GM03348 (cell line): ENCODE results near the gene EYA2.
A peak's percentile ranks its signal among the peaks of the same experiment; 100 is the strongest.
"Not testable (repeated sequence)": the region's sequence is repeated elsewhere in the genome, so short reads cannot be mapped to it uniquely, and the experiment has no call there.

Experiments
- DNase-seq: peaks from one replicate; pipeline ENCODE4 v3.0.0; 2012; ENCODE audit warnings: low spot score

EYA2 gene

GRCh38 chr20:46955601-46956556 is 61.2 kb downstream of the EYA2 start:
- no peak for DNase-seq

GRCh38 chr20:46959081-46959692 is 64.5 kb downstream of the EYA2 start:
- peak; percentile 83 for DNase-seq

DNA sequence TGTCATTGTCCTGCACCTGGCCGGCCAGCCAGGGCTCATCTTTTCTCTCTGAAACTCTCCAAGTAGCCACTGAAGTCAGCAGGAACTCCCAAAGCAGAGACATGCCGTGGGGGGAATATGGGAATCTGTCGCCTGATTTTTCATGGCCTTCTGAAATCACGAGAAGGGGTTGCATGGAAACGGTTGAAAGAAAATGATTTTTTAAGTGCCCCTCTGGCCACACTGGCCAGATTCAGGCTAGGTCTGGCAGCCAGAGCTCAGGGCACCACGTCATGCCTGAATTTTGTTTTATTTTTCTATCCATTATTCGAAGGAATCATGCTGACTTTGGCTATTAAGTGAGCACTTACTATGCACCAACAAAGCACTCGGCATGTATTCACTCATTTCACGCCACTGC is 65.2 kb downstream of the EYA2 start:
- no peak for DNase-seq

- DNase-seq: no peak
Observed at GRCh38 chr20:46960536-46960935, 65.9 kb downstream of the EYA2 start.

DNA sequence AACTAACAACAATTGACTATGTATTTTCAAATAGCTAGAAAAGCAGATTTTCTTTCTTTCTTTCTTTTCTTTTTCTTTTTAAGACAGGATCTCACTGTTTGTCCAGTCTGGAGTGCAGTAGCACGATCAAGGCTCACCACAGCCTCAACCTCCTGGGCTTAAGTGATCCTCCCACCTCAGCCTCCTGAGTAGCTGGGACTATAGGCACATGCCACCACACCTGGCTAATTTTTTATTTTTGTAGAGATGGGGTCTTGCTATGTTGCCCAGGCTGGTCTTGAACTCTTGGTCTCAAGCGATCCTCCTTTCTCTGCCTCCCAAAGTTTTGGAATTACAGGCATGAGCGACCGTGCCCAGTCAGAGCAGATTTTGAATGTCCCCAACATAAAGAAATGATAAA is 67.3 kb downstream of the EYA2 start:
- not testable (repeated sequence) for DNase-seq

DNA sequence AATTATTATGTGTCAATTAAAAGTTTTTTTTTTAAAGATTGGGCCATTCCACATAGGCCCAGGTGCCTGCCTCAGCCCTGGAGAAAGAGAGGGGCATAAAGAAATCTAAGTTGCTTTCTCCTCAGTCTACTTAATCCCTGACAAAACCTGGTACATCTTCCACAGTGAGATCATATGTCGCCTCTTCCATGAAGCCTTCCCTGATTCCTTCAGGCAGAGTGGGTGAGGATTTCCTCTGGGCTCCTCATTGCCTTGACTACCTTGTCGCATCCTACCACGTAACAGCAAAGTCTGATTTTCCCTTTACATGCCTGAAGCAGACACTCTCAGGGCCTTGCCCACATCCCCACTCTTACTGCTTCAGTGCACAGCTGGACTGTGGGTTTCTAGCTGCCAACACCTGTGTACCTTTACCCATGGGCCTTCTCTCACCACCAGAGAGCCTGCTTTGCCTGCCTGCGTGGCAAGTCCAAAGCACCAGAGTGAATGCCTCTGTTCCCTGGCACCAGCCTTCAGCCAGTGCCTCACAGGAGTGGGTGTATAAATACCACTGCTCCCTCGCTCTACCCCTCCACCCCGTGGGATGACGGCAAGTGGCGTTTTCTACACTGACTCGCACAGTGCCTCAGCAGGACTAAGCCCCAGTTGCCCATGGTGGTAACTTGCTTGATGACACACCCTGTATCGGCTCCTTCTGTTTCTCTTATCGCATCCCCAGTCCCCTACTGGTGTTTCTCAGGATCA is 68.0 kb downstream of the EYA2 start:
- DNase-seq: no peak

GRCh38 chr20:46963196-46963529 is 68.5 kb downstream of the EYA2 start:
- no peak for DNase-seq

DNA sequence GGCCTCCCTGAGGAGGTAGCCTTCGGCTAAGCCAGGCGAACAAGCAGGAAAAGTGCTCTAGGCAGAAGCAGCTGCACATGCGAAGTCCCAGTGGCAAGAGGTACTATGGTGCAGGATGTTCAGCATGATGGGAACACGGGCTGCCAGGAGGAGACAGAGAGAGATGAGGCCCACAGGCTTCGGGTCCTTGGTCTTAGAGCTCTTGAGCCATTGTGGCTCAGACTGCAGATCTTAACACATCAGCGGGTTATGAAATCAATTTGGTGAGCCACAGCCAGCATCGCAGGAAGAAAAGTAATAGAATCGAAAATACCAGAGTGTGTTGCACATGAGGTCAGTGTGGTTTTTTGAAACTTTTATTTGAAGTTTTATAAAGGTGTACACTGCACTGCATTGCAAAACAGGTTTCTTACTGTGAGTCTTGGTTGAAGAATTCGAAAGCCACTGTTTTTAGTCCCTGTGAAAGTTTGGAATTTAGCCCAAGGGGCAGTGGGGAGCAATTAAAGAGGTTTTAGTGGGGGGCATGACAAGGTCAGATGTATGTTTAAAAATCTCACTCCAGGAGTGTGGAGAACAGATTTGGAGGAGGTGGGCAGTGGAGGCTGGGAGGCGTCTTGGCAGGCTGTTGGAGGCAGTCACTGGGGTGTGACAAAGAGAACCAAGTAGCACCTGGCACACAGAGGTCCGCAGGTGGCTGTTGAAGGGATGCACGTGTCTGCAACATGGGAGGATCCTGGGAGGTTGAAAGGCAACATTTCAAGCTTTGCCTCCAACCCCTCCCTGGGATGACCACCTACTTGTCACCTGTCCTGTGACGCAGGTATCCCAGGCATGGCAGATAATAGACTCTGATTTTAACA is 69.3 kb downstream of the EYA2 start:
- DNase-seq: no peak

GRCh38 chr20:46964618-46965455 is 70.2 kb downstream of the EYA2 start:
- DNase-seq: no peak

GRCh38 chr20:46965477-46965876 is 70.8 kb downstream of the EYA2 start:
- DNase-seq: no peak

DNA sequence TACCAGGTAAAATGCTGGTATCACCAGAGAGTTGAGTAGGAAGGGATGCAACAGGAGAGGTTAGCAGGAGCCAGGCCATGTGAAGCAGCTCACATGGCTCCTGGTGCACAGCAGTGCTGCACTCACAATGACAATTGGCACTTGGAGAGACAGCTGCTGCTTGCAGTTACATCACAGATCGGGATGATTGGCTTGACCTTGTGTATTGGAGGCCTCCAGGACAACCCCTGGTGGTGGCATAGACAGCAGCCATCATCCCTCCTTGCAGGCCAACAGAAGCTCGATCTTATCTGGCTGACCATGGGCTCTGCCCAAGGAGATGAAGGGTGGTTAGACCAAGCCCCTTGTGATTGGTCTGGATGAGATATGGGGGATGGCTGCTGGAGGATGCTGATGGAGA is 73.0 kb downstream of the EYA2 start:
- no peak for DNase-seq

DNA sequence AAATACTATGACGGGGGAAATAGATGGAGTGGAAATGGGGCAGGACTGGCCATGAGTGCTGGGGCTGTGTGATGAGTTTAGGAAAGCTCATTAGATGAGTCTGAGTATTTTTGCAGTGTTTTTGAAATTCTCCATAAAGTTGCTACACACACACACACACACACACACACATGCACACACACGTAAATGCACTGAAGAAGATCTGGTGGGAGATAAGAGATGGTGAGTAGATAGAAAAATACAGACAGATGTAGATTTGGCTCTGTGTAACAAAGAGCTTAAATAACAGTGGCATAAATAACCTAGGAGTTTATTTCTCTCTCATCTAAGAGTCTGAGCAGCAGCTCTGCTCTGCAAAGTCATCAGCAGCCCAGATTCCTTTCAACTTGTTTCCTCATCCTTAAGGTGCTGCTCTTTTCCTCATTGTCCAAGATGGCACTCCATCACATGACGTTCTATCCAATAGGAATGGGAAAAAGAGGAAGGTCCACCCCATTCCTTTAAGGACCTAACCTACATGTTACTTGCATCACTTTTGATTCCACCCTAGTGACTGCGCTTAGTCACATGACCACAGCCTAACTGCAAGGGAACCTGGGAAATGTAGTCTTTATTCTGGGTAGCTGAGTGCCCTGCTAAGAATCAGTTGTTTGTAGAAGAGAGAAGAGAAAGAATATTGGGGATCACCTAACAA is 76.4 kb downstream of the EYA2 start:
- peak; percentile 47 for DNase-seq

GRCh38 chr20:46973766-46974165 is 79.1 kb downstream of the EYA2 start:
- no peak for DNase-seq

DNA sequence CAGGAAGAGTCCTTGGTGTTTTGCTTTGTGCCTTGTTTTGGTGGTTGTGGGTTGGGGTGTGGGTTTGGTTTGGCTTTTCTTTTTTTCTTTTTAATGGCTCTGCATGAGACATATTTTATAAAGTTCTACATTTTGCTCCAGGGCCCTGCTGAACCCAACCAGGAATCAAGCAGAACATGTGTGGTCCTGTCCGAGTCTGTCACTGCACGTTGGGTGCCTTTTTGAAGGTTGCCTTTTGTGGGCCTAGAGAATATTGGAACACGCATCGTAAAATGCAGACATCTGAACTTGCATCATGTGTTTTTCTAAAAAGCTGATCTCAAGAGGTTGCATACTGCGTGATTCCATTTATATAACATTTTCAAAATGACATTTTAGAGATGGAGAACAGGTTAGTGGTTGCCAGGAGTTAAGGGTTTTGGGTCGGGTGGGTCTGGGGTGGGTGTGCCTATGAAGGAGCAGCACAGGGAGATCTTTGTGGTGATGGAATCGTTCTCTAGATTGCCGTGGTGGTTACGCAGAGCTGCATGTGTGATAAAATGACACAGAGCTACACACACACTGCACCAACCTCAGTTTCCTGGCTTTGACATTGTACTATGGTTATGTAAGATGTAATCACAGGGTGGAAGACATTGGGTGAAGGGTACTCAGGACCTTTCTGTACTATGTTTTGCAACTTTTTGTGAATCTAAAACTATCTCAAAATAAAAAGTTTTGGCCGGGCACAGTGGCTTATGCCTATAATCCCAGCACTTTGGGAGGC is 80.2 kb downstream of the EYA2 start:
- no peak for DNase-seq

DNA sequence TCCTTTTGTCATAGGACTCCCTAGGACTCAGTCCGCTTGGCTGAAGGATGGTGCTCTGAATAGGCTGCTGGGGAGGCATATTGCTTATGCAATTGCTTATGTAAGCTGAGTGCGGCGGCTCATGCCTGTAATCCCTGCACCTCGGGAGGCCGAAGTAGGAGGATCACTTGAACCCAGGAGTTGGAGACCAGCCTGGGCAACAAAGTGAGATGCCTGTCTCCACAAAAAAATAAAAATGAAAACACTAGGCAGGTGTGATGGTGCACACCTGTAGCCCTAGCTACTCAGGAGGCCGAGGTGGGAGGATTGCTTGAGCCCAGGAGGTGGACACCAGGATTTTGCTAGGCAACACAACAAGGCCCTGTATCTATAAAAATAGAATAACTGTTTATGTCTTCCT is 81.3 kb downstream of the EYA2 start:
- no peak for DNase-seq

DNA sequence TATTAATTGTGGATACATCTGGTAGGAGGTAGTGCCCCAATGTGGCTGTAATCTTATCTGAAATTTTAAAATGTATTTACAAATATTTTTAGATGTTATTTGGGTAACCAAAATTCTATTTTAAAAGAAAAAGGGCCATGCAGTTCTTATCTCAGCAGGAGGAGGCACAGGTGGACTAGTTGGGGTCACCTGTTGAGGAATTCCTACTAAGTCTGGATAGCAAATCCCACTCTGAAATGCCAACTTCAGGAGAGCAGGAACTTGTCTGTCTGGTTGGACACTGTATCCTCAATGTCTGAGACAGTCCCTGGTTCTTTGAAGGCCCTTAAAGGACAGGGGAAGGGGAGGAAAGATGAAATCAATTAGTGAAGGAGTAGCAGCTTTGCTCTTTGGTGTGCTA is 82.6 kb downstream of the EYA2 start:
- no peak for DNase-seq

GRCh38 chr20:46977909-46978588 is 83.4 kb downstream of the EYA2 start:
- DNase-seq: no peak

- no peak for DNase-seq
Observed at GRCh38 chr20:46978951-46979491, 84.4 kb downstream of the EYA2 start.
